GM21717 (cell line): ENCODE results near the gene ZNF552.
"Not testable (repeated sequence)": the region's sequence is repeated elsewhere in the genome, so short reads cannot be mapped to it uniquely, and the experiment has no call there.

Experiments used
- ATAC-seq: cut with Tn5 transposase; IDR thresholded peaks from one replicate; pipeline ENCODE4 v1.9.1; 2021; ENCODE audit warnings: mild to moderate bottlenecking, moderate library complexity; ENCODE audit not compliant: unreplicated experiment

The ZNF552 gene

GRCh38 chr19:57819475-57820148 is 4.9 kb upstream of the ZNF552 start:
- ATAC-seq: peak; percentile 88

DNA sequence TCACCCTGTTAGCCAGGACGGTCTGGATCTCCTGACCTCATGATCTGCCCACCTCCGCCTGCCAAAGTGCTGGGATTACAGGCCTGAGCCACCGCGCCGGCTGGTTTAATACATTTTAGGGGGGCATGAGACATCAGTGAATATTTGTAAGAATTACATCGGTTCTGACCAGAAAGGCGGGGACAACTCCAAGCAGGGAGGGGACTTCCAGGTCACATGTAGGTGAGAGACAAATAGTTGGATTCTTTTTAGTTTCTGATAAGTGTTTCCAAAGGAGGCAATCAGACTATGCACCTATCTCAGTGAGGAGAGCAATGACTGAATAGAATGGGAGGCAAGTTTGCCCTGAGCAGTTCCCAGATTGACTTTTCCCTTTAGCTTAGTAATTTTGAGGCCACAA is 3.7 kb upstream of the ZNF552 start:
- no peak for ATAC-seq

DNA sequence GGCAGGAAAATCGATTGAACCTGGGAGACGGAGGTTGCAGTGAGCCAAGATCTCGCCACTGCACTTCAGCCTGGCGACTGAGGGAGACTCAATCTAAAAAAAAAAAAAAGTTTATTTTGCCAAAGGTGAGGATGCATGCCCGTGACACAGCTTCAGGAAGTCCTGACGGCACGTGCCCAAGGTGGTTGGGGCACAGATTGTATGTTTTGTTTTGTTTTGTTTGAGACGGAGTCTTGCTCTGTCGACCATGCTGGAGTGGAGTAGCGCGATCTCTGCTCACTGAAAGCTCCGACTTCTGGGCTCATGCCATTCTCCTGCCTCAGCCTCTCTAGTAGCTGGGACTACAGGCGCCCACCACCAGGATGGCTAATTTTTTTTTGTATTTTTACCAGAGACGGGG is 3.3 kb upstream of the ZNF552 start:
- ATAC-seq: no peak

DNA sequence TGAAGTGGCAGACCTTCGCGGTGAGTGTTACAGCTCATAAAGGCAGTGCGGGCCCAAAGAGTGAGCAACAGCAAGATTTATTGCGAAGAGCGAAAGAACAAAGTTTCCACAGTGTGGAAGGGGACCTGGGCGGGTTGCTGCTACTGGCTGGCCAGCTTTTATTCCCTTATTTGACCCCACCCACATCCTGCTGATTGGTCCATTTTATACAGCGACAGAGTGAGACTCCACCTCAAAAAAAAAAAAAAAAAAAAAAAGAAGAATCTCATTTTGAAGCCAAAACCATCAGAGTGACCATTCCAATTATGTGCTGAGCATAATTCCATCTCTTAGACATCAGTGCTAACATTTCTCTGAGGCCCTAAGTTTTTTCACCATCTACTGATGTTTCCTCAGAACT is 1.9 kb upstream of the ZNF552 start:
- ATAC-seq: no peak

GRCh38 chr19:57815247-57816075 is 748 bp upstream of the ZNF552 start:
- ATAC-seq: no peak

DNA sequence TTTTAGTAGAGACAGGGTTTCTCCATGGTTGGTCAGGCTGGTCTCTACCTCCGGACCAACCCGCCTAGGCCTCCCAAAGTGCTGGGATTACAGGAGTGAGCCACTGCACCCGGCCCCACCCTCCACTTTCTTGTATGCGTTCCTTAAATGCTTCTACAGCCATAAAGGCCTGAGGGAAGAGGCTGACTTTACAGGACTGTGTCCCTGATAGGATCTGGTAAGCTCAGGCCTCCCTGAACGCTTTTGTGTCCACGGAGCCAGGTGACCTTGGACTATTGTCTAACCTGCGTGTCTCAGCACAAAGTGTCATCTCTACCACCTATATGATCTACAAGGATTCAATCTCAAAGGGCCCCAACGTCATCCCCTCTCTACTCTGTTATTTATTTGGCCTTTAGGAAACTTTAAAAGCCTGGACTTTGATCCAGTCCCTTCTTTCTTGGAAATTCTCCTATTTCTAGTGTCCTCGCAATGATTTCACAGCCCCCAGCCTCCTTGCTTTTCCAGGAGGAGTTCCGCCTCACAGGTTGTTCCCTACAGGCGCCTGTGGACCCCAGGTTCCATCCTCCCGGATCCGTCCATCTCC is 701 bp downstream of the ZNF552 start:
- no peak for ATAC-seq

- ATAC-seq: not testable (repeated sequence)
Observed at GRCh38 chr19:57812975-57813820, 1.5 kb downstream of the ZNF552 start.

DNA sequence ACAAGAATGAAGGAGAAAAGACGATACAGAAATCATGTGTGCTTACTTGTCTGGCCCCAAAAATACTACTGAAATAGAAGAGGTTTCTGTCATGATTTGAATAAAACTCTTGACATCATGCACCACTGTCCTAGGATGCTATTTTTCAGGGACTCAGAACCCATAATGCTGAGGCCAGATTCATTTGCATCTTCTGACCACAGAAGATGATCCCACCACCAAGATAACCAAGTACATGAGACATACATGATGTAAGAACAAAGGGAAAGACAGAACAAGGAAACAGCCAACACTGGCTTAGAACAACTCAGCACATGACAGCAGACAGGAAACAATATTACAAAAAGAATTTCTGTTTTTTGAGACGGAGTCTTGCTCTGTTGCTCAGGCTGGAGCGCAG is 2.5 kb downstream of the ZNF552 start:
- ATAC-seq: peak; percentile 43

DNA sequence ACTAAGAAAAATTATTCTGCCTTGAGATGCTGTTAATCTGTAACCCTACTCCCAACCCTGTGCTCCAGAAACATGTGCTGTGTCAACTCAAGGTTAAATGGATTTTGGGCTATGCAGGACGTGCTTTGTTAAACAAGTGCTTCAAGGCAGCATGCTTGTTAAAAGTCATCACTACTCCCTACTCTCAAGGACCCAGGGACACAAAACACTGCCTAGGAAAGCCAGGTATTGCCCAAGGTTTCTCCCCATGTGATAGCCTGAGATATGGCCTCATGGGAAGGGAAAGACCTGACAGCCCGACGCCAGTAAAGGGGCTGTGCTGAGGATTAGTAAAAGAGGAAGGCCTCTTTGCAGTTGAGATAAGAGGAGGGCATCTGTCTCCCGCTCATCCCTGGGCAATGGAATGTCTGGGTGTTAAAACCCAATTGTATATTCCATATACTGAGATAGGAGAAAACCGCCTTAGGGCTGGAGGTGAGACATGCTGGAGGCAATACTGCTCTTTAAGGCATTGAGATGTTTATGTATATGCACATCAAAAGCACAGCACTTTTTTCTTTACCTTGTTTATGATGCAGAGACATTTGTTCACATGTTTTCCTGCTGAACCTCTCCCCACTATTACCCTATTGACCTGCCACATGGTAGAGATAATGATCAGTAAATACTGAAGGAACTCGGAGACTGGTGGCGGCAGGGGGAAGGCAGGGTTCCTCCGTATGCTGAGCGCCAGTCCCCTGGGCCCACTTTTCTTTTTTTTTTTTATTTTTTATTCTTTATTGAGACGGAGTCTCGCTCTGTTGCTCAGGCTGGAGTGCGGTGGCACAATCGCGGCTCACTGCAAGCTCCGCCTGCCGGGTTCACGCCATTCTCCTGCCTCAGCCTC is 4.1 kb downstream of the ZNF552 start:
- not testable (repeated sequence) for ATAC-seq

- no peak for ATAC-seq
Observed at GRCh38 chr19:57807541-57807940, 7.2 kb downstream of the ZNF552 start.

DNA sequence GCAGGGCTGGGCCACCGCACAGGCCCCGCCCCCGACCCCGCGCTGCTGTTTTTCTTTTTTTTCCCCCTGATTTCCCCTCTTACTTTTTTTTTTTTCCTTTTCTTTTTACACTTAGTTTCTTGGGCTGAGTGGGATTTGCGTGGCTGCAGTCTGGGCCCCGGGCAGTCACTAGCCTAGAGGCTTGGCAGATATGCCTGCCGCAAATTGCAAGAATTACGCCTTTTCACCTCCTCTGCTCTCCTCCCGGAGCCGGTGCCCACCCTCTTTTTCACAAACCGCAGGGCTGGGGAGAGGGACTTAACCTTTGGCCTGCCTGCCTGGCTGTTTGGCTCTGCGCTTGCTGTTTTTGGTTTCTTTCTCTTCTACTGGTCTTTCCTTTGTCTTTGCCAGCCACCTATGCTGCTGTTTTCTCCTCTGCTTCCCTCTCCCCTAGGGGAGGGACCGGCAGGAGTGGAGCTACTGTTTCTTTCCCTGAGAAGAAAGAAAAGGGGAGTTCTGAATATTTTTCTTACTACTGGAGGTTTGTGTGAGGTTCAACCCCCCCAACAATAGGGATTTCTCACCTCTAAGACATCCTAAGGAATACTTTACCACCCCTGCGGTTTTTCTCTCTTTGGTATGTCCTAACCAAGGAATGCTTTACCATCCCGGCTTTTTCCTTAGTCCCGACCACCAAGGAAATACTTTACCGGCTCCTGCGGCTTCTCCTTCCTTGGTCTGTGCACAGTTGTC is 11.0 kb downstream of the ZNF552 start:
- no peak for ATAC-seq

DNA sequence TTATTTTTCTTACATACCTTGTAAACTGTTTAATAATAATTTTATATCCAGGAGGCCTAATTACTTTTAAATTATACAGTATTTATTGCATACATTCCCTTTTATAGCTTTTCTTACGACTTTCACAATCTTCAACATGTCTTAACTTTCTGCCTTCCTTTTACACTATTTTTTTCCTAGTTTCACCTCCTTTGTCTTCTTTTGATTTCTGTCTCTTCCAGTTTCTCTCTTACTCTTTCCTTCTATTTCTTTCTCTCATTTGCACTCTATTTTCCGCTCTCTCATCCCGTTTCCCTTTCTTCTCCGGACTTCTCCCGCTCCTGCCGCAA is 11.5 kb downstream of the ZNF552 start:
- no peak for ATAC-seq

- no peak for ATAC-seq
Observed at GRCh38 chr19:57802269-57802668, 12.4 kb downstream of the ZNF552 start.

GRCh38 chr19:57800696-57801095 is 14.0 kb downstream of the ZNF552 start:
- no peak for ATAC-seq

DNA sequence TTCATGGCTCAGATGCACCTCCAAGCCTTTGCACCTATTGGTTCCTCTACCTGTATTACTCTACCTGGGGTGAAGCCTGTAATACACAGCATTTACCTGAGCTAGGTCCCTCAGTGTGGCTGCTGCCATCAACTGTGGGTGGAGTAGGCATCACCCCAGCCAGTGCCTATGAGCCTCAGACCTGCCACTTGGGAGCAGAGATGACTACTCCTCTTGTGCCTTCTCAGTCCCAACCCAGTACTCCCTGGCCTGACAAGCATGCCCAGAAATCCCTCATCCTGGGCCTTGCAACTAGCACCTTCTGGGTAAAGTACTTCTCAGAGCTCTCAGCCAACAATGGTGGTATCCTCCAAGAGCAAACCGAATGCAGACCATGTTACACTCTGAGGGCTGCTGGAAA is 18.1 kb downstream of the ZNF552 start:
- ATAC-seq: not testable (repeated sequence)

GRCh38 chr19:57789288-57789687 is 25.4 kb downstream of the ZNF552 start:
- ATAC-seq: no peak

- ATAC-seq: no peak
Observed at GRCh38 chr19:57788114-57788692, 26.5 kb downstream of the ZNF552 start.

DNA sequence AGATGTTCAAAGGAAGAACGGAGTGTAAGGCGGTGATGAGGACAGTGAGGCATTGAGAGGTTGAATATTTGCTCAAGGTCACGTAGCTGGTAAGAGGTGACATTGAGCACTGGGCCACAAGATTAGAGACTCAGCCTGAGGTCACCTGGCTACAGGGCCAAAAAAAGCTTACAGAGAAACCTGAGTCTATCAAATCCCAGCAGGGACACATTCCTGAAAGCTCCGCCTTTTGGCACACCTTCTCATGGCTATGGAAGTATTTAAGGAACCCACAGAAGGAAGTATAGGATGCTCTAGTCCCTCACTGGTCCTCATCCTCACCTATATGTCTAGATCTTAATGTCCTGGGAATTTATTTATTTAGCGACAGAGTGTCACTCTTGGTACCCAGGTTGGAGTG is 27.8 kb downstream of the ZNF552 start:
- no peak for ATAC-seq

GRCh38 chr19:57786286-57786685 is 28.4 kb downstream of the ZNF552 start:
- ATAC-seq: no peak
